HepG2 (cell line): ENCODE data around the gene MYCBPAP. TPM values are rescaled to one million over a fixed set of nuclear protein-coding genes. Genes with fewer than 3 reads are reported as not detected.

Experiments used
- ARNT ChIP-seq: fragments of 450-650 bp; IDR thresholded peaks from 2 replicates; pipeline ENCODE4 v1.6.1; 2017
- CENPT ChIP-seq: sonication (generic); formaldehyde crosslinking; IDR thresholded peaks from 2 replicates; pipeline ENCODE4 v1.8.0; 2022; ENCODE audit warnings: low read depth, mild to moderate bottlenecking, moderate library complexity, missing genetic modification reagents
- DNMT3B ChIP-seq: conservative IDR thresholded peaks from 2 replicates; pipeline ENCODE4 v1.6.1; 2016; ENCODE audit warnings: missing biosample characterization, control low read depth
- E2F1 ChIP-seq: sonication (generic); formaldehyde crosslinking; IDR thresholded peaks from 2 replicates; pipeline ENCODE4 v1.5.0; 2020; ENCODE audit warnings: missing genetic modification reagents
- GRHL1 ChIP-seq: sonication (generic); formaldehyde crosslinking; conservative IDR thresholded peaks from 2 replicates; pipeline ENCODE4 v1.8.0; 2022; ENCODE audit warnings: missing genetic modification reagents
- KMT2B ChIP-seq: IDR thresholded peaks from 2 replicates; pipeline ENCODE4 v1.6.1; 2016; ENCODE audit warnings: missing genetic modification reagents, missing compliant biosample characterization
- PCBP2 ChIP-seq: fragments of 200-400 bp; formaldehyde crosslinking; optimal IDR thresholded peaks from 2 replicates; pipeline ENCODE3; 2018; ENCODE audit warnings: low read length, low read depth; ENCODE audit not compliant: poor library complexity, severe bottlenecking
- PHF8 ChIP-seq: sonication (generic); formaldehyde crosslinking; IDR thresholded peaks from 2 replicates; pipeline ENCODE4 v1.5.0; 2020; ENCODE audit warnings: missing genetic modification reagents
- PRDM10 ChIP-seq: sonication (generic); formaldehyde crosslinking; IDR thresholded peaks from 2 replicates; pipeline ENCODE4 v1.4.0; 2020; ENCODE audit warnings: low read depth, missing genetic modification reagents
- REPIN1 ChIP-seq: sonication (generic); formaldehyde crosslinking; IDR thresholded peaks from 2 replicates; pipeline ENCODE4 v1.8.0; 2022; ENCODE audit warnings: missing genetic modification reagents, low read depth, mild to moderate bottlenecking, borderline replicate concordance
- SOX5 ChIP-seq: IDR thresholded peaks from 2 replicates; pipeline ENCODE4 v1.6.1; 2016; ENCODE audit warnings: borderline replicate concordance
- TARDBP ChIP-seq: sonication (generic); formaldehyde crosslinking; IDR thresholded peaks from 2 replicates; pipeline ENCODE4 v1.8.0; 2022; ENCODE audit warnings: mild to moderate bottlenecking, missing genetic modification reagents
- TEAD2 ChIP-seq: sonication (generic); formaldehyde crosslinking; IDR thresholded peaks from 2 replicates; pipeline ENCODE4 v1.9.0; 2021; ENCODE audit warnings: missing genetic modification reagents
- ZNF329 ChIP-seq: sonication (generic); formaldehyde crosslinking; IDR thresholded peaks from 2 replicates; pipeline ENCODE4 v1.9.0; 2021; ENCODE audit warnings: low read depth, mild to moderate bottlenecking, missing genetic modification reagents
- ZNF576 ChIP-seq: sonication (generic); formaldehyde crosslinking; IDR thresholded peaks from 2 replicates; pipeline ENCODE4 v1.4.0; 2020; ENCODE audit warnings: mild to moderate bottlenecking, missing genetic modification reagents
- ZNF75D ChIP-seq: sonication (generic); formaldehyde crosslinking; IDR thresholded peaks from 2 replicates; pipeline ENCODE4 v1.8.1; 2023; ENCODE audit warnings: missing genetic modification reagents, mild to moderate bottlenecking, borderline replicate concordance
- ZNF839 ChIP-seq: sonication (generic); formaldehyde crosslinking; IDR thresholded peaks from 2 replicates; pipeline ENCODE4 v1.4.0; 2020; ENCODE audit warnings: missing genetic modification reagents, mild to moderate bottlenecking, borderline replicate concordance
- ZSCAN20 ChIP-seq: sonication (generic); formaldehyde crosslinking; IDR thresholded peaks from 2 replicates; pipeline ENCODE4 v1.4.0; 2020; ENCODE audit warnings: missing genetic modification reagents, mild to moderate bottlenecking, borderline replicate concordance
- ZXDC ChIP-seq: sonication (generic); formaldehyde crosslinking; IDR thresholded peaks from 2 replicates; pipeline ENCODE4 v1.5.0; 2020; ENCODE audit warnings: mild to moderate bottlenecking, missing genetic modification reagents
- polyA plus RNA-seq, 8 experiments: library from polyadenylated mRNA; depleted of rRNA in 3 of 8; stranded (reverse) in 7 of 8; unstranded in 1 of 8; fragments of >200 nt; fragmentation: Illumina TruSeq in 4 of 8; extraction: Trizol in 4 of 8; gene quantifications; 2 replicates each; pipeline versions ENCODE4 v1.2.1 to v1.2.3, GENCODE V29; 2011 to 2016; ENCODE audit warnings: low read depth in 4 of 8, missing spikeins in 1 of 8, mixed read lengths in 1 of 8; ENCODE audit not compliant: insufficient read depth in 1 of 8
- total RNA-seq, 5 experiments: library from RNA; depleted of rRNA; stranded (reverse); fragments of >200 nt; fragmentation: Illumina TruSeq; extraction: Trizol; gene quantifications; 2 replicates each; pipeline ENCODE4 v1.2.3, GENCODE V29; 2016; ENCODE audit warnings: low read depth in 1 of 5

MYCBPAP gene
- total and polyA plus RNA-seq, 2 of the 13 experiments (the other 11 are each of a cell fraction or from before 2014, with no cell fraction given): 0.22 to 0.24 TPM

- TF ChIP-seq PCBP2 (no peak), SOX5 (CRISPR knock-in tag) (no peak), CENPT (CRISPR knock-in tag) (no peak), ARNT (no peak), TARDBP (0 out of 2 replicates have a peak, but pooled peaks have one; percentile 30), TEAD2 (0 out of 2 replicates have a peak, but pooled peaks have one; percentile 69), E2F1 (CRISPR knock-in tag) (no peak), REPIN1 (no peak), PHF8 (CRISPR knock-in tag) (peak; percentile 21; the same call in 1 of the 2 replicates), DNMT3B (no peak), GRHL1 (CRISPR knock-in tag) (no peak), ZNF839 (CRISPR knock-in tag) (no peak), ZXDC (no peak), ZNF75D (CRISPR knock-in tag) (no peak), ZSCAN20 (no peak), PRDM10 (CRISPR knock-in tag) (peak; percentile 4; the same call in 1 of the 2 replicates), ZNF576 (CRISPR knock-in tag) (no peak), ZNF329 (no peak), KMT2B (CRISPR knock-in tag) (no peak)
These were observed 9.5 kb downstream of the MYCBPAP start (continued) for GRCh38 chr17:50517504-50518383.
